Measurements from ENCODE around the gene MARCHF6.

Gene MARCHF6

GRCh38 chr5:10400831-10401230 is 47.3 kb downstream of the MARCHF6 start:
- H3K9me3 Mint-ChIP-seq: no peaks in the 10 kb centered on the region
- H3K27me3 Mint-ChIP-seq: no peaks in the 10 kb centered on the region
- no peak overlapping the region for H3K27ac Mint-ChIP-seq
- DNase-seq: no peak
- no peak overlapping the region for H3K4me3 Mint-ChIP-seq
- H3K36me3 Mint-ChIP-seq (ENCODE audit: low read depth): peaks cover 88% of the 10 kb centered on the region
- peaks cover 4% of the 10 kb centered on the region for H3K4me1 Mint-ChIP-seq (ENCODE audit: low read depth)

GRCh38 chr5:10401498-10401897 is 48.0 kb downstream of the MARCHF6 start:
- Mint-ChIP-seq H3K4me1 (ENCODE audit: low read depth) (peaks cover 4% of the 10 kb centered on the region), H3K4me3 (no peak overlapping the region), H3K27ac (no peak overlapping the region), H3K9me3 (no peaks in the 10 kb centered on the region), H3K36me3 (ENCODE audit: low read depth) (peaks cover 89% of the 10 kb centered on the region), H3K27me3 (no peaks in the 10 kb centered on the region)
- no peak for DNase-seq

All from activated T-cell treated with anti-CD3 and anti-CD28 coated beads, Interleukin-2, amount 50 U/mL, for 24 hours (primary cell).